ENCODE data around the gene CLASP1.

The CLASP1 gene

DNA sequence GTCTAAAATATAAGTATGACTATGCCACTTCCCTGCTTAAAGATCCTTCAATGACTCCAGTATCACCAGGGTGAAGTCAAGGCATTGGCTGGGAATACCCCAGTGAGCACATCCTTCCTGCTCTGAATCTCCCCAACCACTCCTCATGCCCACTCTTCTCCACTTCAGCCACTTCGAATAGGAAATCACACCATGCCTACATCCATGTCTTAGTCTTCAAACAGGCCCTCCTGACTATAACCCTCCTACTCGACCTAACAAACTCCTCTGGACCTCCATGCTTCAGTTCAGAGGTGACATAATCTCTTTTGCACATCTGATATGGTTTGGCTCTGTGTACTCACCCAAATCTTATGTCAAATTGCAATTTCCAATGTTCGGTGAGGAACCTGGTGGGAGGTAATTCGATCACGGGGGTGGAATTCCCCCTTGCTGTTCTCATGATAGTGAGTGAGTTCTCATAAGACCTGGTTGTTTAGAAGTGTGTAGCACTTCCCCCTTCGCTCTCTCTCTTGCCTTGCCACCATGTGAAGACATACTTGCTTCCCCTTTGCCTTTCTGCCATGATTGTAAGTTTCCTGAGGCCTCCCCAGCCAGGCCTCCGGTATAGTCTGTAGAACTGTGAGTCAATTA is 276.4 kb downstream of the CLASP1 start:
- DNase-seq (ENCODE audit: insufficient read length, low spot score) (no peak), FAIRE-seq (no peak)
- TF ChIP-seq, protein P1, sequence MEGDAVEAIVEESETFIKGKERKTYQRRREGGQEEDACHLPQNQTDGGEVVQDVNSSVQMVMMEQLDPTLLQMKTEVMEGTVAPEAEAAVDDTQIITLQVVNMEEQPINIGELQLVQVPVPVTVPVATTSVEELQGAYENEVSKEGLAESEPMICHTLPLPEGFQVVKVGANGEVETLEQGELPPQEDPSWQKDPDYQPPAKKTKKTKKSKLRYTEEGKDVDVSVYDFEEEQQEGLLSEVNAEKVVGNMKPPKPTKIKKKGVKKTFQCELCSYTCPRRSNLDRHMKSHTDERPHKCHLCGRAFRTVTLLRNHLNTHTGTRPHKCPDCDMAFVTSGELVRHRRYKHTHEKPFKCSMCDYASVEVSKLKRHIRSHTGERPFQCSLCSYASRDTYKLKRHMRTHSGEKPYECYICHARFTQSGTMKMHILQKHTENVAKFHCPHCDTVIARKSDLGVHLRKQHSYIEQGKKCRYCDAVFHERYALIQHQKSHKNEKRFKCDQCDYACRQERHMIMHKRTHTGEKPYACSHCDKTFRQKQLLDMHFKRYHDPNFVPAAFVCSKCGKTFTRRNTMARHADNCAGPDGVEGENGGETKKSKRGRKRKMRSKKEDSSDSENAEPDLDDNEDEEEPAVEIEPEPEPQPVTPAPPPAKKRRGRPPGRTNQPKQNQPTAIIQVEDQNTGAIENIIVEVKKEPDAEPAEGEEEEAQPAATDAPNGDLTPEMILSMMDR (IDR thresholded peaks at IDR 0.05; ENCODE audit: insufficient read depth, missing control alignments) = no peak

DNA sequence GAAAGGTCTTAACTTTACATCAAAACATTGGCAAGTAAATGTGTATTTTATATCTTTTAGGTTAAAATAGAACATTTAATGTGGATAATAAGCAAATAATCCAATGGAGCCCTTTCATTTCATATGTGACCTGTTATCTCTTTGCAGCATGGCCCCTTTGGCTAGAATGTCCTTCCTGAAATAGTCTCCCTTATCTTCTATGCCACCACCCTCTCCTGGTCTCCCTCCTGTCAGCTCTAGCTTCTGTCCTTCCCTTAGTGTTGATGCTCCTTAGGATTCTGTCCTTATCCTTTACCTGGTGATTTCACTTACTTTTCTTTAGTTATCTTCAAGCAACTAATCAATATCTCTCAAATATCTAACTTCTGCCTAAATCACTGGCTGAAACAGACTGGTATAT is 277.2 kb downstream of the CLASP1 start:
- no peak for FAIRE-seq
- no peak for DNase-seq (ENCODE audit: insufficient read length, low spot score)
- TF ChIP-seq, protein P1 (IDR thresholded peaks at IDR 0.05; ENCODE audit: insufficient read depth, missing control alignments) = no peak

DNA sequence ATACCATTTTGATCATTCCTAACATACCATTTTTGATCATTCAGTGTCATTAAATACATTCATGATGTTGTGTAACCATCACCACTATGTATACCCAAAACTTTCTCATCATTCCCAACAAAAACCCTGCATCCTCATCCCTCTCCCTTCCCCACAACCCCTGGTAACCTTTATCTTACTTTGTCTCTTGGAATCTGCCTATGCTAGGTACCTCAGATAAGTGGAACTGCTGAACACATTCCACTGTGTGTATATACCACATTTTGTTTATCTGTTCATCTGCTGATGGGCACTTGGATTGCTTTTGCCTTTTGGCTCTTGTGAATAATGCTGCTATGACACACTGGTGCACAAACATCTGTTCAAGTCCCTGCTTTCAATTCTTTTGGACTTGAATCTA is 280.4 kb downstream of the CLASP1 start:
- DNase-seq (ENCODE audit: insufficient read length, low spot score) = no peak
- FAIRE-seq = no peak
- TF ChIP-seq, protein P1 (IDR thresholded peaks at IDR 0.05; ENCODE audit: insufficient read depth, missing control alignments) = no peak

DNA sequence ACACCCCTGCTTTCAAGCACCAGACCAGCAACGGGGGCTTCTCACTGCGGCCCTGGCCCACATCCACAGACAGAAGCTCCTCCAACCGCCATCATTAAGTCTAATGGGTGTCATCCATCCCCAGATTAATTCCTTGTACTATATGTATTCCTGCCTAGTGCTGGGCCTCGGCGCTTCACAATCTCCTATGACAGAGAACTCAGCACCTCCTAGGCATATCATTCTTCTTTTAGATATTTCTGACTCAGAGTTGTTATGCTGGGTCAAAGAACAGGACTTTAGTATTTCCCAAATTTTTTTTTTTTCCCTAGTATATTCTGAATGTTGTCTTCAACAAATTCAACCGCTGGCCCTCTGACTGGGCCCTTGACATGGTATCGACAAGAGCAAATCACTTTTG is 281.1 kb downstream of the CLASP1 start:
- DNase-seq (ENCODE audit: insufficient read length, low spot score) (no peak), FAIRE-seq (no peak)

DNA sequence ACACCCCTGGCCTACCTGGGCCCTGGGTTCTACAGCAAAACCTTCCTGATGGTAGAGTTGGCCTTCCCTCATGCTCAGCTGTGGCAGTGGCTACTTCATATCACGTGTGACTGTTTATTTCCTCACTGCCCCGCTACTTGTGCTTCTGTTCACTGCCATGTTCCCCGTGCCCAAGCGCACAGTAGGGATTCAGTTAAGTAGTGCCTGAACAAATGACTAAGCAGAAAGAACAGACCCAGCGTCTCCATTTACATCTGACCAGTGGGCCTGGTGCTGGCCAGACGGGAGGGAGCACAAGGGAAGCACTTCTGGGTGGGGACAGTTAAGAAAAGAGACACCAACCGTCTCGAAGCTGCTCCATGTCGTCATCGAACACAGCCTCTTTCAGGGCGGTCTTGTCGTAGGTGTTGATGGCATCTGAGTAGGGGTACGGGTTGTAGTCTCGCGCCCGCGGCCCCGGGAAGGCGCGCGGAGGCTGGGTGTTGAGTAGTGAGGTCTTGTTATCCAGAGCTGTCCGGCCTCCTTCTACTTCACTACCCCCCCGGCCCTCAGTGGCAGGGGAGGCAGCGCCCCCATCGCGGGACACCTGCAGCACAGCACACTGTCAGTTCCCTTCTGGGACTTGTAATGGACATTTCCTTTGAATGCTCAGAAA is 281.9 kb downstream of the CLASP1 start:
- TF ChIP-seq, protein P1 (IDR thresholded peaks at IDR 0.05; ENCODE audit: insufficient read depth, missing control alignments) = no peak
- FAIRE-seq = no peak
- no peak for DNase-seq (ENCODE audit: insufficient read length, low spot score)

More for the DNA sequence above, 281.1 kb downstream of the CLASP1 start:
- TF ChIP-seq, protein P1 (IDR thresholded peaks at IDR 0.05; ENCODE audit: insufficient read depth, missing control alignments) = no peak

DNA sequence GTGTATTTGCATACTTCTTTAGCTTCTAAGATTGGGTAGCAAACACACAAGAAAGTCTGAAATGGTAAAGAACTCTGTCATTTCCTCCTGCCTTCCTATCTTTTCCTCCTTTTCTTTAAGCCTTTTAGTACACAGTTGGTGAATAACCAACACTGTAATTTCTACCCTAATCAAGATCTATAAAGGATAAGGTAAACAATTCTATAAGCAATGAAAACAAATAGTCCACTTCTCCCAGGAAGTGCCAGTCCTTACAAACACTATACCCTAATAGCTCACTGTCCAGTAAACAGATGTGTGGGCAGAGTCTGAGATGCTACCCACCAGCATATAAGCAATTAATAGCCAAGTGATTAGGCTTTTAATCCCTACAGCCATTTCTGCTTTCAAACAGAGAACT is 283.2 kb downstream of the CLASP1 start:
- FAIRE-seq = no peak

More for the DNA sequence above, 283.2 kb downstream of the CLASP1 start:
- DNase-seq (ENCODE audit: insufficient read length, low spot score) = no peak
- TF ChIP-seq, protein P1 (IDR thresholded peaks at IDR 0.05; ENCODE audit: insufficient read depth, missing control alignments) = no peak
